ENCODE data around the gene CDC42BPA.

The CDC42BPA gene

DNA sequence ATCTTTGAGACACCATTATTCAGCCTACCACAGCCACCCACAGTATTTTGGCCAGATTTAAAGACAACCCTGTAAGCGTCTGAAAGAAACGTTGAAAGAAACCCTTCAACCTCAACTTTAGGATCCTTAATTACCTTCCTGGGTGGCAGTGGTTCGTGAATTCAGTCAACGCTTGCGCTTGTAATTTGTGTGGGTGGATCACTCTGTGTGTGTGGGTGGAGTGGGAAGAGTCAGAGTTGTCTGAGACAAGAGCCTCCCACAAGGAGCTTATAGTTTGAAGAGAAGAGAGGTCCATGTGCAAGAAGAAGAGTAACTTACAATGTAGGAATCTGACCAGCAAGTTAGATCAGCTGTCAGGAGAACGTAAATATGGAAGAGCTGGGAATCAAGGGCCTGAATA lies 369.8 kb downstream of the CDC42BPA start:
- no peak for DNase-seq (ENCODE audit: low read depth, low spot score)

DNA sequence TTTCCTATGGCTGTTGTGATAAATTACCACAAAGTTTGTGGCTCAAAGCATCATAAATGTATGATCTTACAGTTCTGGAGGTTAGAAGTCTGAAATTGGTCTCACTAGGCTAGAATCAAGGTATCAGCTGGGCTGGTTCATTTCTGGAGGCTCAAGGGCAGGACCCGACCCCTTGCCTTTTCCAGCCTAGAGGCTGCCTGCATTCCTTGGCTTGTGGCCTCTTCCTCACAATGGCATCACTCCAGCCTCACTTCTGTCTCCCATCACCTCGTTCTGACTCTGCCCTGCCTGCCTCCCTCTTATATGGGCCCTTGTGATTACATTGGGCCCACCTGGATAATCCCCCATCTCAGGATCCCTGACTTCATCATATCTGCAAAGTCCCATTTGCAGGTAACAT lies 370.2 kb downstream of the CDC42BPA start:
- DNase-seq (ENCODE audit: low read depth, low spot score): no peak

DNA sequence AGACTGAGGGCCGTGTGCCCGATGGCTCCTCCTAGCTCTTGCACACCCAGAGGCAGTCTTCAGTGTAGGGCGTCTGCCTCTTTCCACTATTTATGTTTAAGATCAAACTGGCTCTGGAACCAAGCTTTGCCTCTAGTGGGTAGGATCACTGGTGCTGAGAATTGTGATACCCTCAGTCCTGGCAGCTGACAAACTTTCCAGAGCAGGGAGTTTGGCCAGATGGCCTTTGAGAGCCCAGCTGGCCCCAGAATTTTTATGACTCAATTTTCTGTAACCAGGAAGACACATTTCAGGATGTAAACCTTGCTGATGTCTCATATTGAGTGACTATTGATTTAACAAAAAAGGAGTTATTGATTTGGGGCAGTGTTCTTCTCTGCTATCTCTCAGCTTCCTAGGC lies 371.5 kb downstream of the CDC42BPA start:
- DNase-seq (ENCODE audit: low read depth, low spot score): no peak

DNA sequence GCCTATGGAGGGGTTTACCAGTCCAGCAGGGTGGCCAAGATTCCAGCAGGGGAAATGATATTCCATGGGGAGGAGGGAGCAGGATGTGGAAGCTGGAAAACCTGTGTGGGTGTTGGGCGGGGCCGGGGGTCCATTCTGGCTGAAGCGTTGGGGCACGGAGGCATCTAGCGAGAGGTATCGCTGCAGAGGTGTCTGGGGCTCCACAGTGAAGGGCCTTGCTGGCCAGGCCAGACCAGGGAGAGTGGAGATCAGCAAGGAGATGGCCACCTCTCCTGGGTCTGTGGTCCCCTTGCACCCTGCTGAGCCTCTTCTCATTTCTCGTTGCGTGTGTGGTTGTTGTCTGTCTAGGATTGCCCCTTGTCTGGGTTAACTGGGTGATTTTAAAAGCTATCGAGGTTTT lies 372.0 kb downstream of the CDC42BPA start:
- DNase-seq (ENCODE audit: low read depth, low spot score): no peak

DNA sequence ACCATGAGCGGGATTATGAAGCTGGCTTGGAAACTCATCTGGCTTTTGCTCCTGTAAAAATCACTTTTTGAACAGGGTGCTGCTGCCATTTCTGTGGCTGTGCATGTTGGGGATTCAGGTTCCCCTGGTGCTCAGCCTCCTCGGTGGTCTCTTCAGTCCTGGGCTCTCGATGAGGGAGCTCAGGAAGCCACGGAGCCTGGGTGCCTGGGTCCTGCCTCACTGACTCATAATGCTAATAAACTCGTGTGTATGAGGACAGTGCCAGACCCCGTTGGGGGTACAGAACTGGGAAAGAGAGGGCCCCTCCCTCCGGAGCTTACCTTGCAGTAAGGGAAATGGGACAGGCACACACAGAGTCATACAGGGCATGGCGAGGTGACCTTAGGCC lies 372.4 kb downstream of the CDC42BPA start:
- DNase-seq (ENCODE audit: low read depth, low spot score): no peak

DNA sequence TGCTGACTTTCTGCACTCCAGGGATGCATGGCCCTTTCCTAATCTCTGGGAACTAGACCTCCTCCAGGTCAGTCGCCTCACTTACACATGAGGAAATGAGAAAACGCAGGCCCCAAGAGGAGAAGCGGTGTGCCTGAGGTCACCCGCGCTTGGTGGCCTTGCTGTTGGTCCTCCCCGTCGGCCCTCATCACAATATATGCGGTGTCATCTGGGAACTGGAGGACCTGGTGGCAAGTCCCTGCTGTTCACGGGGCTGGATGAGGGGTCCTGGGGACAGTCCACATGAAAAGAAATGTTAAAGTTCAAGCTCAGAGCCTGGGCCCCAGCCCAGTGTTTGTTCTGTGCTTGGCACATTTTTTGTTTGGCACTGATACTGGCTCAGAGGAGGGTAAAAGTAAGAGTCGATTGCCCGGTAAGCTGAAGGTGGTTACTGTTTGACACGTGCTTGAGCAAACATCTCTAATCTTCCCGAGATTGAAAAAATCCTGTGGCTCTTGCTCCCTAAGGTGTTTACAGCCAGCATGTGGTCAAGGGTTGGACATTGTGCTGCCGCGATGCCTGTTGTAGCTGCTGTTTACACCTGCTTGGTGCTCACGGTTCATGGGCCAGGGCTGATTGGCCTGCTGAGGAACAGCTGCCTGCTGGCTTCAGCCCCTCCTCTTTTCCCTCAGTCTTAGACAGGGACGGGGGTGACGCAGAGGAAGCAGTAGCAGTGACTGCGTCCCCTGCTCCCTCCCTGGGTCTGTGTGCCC lies 373.0 kb downstream of the CDC42BPA start:
- no peak for DNase-seq (ENCODE audit: low read depth, low spot score)

DNA sequence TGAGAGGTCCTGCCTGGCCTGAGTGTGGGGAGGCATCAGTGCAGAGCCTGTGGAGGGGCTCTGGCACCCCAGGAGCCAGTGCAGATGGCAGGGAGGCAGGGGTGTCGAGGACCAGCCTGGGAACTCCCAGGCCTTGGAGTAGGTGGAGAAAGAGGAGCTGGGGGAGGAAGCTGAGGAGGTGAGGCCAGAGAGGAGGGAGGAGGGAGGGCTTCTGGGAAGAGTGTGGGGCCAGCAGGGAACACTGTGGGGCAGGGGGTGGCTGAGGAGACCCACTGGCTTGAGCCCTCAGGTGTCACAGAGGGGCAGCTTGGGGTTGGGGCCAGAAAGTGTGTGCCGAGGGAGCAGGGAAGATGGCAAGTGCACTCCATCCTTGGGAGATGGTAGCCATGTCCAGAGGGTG lies 374.4 kb downstream of the CDC42BPA start:
- DNase-seq (ENCODE audit: low read depth, low spot score): no peak

DNA sequence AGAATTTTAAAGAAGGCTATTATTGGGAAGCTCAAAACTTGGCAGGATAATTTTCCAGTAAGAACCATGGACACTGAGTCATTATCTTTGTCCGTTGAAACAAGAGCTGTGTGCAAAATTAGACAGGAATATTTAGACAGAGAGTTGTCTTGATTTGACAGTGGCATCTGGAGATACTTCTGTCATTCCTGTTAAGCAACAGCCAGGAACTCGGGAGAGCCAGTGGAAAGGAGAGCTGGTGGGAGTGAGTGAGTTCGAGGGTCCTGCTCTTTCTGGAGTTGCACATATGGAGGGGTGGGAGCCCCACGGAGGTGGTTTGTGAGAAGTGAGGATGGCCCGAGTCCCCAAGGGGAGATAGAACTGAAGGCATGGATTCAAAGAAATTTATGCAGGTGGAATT lies 375.1 kb downstream of the CDC42BPA start:
- no peak for DNase-seq (ENCODE audit: low read depth, low spot score)

DNA sequence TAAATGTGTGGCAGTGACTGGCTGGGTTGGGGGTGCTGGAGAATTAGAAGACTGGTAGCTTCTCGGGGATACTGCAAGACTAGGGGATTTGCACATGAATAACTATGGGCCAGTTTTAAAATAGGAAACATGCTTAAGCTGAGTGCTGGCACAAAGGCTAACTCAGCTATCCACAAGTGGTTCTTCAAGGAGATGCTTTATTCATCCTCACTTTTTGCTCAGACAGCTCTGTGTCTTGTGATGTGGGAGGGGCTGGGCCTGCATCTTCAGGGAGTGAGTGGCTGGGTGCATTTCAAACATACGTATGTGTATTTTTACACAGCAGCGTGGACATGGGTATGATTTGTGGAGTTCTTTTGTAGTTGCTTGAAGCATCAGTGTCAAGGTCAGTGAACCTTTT lies 375.9 kb downstream of the CDC42BPA start:
- DNase-seq (ENCODE audit: low read depth, low spot score): no peak

DNA sequence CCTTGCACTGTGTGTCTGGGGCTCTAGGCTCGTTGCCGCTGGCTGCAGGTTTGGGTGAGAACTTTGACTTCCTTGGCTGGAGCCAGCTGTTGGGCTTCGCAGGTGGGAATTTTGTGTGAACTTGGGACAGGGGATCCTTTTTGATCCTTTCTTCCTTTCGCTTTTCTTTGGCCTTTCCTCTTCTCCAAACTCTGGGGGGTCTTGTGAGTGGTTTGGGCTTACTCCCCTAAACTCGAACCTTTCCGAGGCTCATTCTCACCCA lies 377.6 kb downstream of the CDC42BPA start:
- no peak for DNase-seq (ENCODE audit: low read depth, low spot score)

DNA sequence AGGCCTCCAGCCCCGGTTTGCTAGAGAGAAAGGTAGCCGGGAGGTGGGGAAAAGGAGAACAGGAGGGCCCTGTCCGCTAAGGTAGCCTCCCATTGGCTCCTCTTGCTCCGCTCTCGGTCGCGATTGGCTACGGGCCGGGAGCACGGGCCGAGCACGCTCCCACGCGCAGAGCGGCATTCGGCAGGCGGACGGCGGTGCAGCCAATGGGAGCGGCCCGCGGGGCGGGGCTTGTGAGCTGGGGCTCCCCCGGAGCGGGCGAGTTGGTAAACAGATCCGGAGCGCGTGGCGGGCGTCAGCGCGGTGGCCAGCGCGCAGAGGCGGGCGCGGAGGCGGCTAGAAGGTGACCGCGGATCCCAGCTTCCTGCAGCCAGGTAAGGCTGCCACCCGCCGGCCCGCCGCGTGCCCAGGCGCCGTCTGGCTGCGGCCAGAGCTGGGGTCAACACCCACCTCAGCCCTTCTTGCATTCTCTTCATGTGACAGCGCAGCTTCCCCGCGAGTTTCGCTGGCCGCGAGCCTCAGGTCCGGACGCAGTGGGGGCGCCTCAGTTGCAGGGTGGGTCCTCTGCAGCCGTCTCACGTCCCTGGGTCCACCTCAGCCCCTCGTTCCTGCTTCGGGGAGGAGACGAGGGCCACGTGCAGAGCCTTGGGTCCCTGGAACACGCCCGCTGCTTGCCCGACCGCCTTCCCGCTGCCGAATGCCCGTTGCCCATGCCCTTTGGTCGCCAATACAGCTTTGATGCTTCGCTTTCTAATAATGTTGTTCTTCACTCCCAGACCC lies 378.1 kb downstream of the CDC42BPA start, which contains the start of gene COQ8A:
TSS of gene COQ8A (plus strand) at position 266 of the 777 bp plus-strand sequence. CDS start 21,092 bp downstream, outside the sequence.
- peak; percentile 98 for DNase-seq (ENCODE audit: low read depth, low spot score)

All from activated CD4-positive, CD25-positive, alpha-beta regulatory T cell treated with anti-CD3 and anti-CD28 coated beads, Interleukin-2, amount 50 U/mL, for 16 hours (primary cell).